Measurements from ENCODE around the gene NBAS.
A peak's percentile ranks its signal among the peaks of the same experiment; 100 is the strongest.

Gene NBAS

GRCh38 chr2:15601681-15602080 is 40.5 kb upstream of the NBAS start:
- Histone ChIP-seq H3K79me2 (ENCODE audit: control insufficient read depth, insufficient read depth, low read length, unreplicated experiment) (no peaks in the 10 kb centered on the region), H3K36me3 (ENCODE audit: insufficient read depth, low read length) (peaks cover 75% of the 10 kb centered on the region), H3K4me1 (ENCODE audit: control insufficient read depth, insufficient read depth, low read length, unreplicated experiment) (no peaks in the 10 kb centered on the region), H3K27ac (ENCODE audit: low read depth, low read length) (no peak overlapping the region), H2AFZ (ENCODE audit: low read length, unreplicated experiment) (no peak overlapping the region), H3K4me3 (ENCODE audit: low read depth, low read length) (no peak overlapping the region), H3K27me3 (ENCODE audit: insufficient read depth, low read length) (no peaks in the 10 kb centered on the region)

- peaks cover 14% of the 10 kb centered on the region for H3K79me2 ChIP-seq (ENCODE audit: control insufficient read depth, insufficient read depth, low read length, unreplicated experiment)
- no peaks in the 10 kb centered on the region for H3K4me1 ChIP-seq (ENCODE audit: control insufficient read depth, insufficient read depth, low read length, unreplicated experiment)
These were observed 38.9 kb upstream of the NBAS start for GRCh38 chr2:15599994-15600393.

GRCh38 chr2:15596968-15597367 is 35.8 kb upstream of the NBAS start:
- Histone ChIP-seq H3K27me3 (ENCODE audit: insufficient read depth, low read length) (no peaks in the 10 kb centered on the region), H3K4me1 (ENCODE audit: control insufficient read depth, insufficient read depth, low read length, unreplicated experiment) (peaks cover 17% of the 10 kb centered on the region), H3K36me3 (ENCODE audit: insufficient read depth, low read length) (peaks cover 48% of the 10 kb centered on the region), H2AFZ (ENCODE audit: low read length, unreplicated experiment) (no peak overlapping the region), H3K27ac (ENCODE audit: low read depth, low read length) (no peak overlapping the region), H3K4me3 (ENCODE audit: low read depth, low read length) (no peak overlapping the region), H3K79me2 (ENCODE audit: control insufficient read depth, insufficient read depth, low read length, unreplicated experiment) (peaks cover 45% of the 10 kb centered on the region)

More at GRCh38 chr2:15599994-15600393, 38.9 kb upstream of the NBAS start:
- H2AFZ ChIP-seq (ENCODE audit: low read length, unreplicated experiment), result no peak overlapping the region
- no peaks in the 10 kb centered on the region for H3K27me3 ChIP-seq (ENCODE audit: insufficient read depth, low read length)
- no peak overlapping the region for H3K4me3 ChIP-seq (ENCODE audit: low read depth, low read length)
- no peak overlapping the region for H3K27ac ChIP-seq (ENCODE audit: low read depth, low read length)
- peaks cover 73% of the 10 kb centered on the region for H3K36me3 ChIP-seq (ENCODE audit: insufficient read depth, low read length)

GRCh38 chr2:15596350-15596749 is 35.2 kb upstream of the NBAS start:
- H3K4me1 ChIP-seq (ENCODE audit: control insufficient read depth, insufficient read depth, low read length, unreplicated experiment), result peaks cover 17% of the 10 kb centered on the region
- no peak overlapping the region for H3K4me3 ChIP-seq (ENCODE audit: low read depth, low read length)
- peaks cover 47% of the 10 kb centered on the region for H3K79me2 ChIP-seq (ENCODE audit: control insufficient read depth, insufficient read depth, low read length, unreplicated experiment)
- no peak overlapping the region for H3K27ac ChIP-seq (ENCODE audit: low read depth, low read length)
- H3K36me3 ChIP-seq (ENCODE audit: insufficient read depth, low read length), result peaks cover 42% of the 10 kb centered on the region
- H3K27me3 ChIP-seq (ENCODE audit: insufficient read depth, low read length), result no peaks in the 10 kb centered on the region
- no peak overlapping the region for H2AFZ ChIP-seq (ENCODE audit: low read length, unreplicated experiment)

GRCh38 chr2:15595936-15596335 is 34.8 kb upstream of the NBAS start:
- Histone ChIP-seq H3K4me1 (ENCODE audit: control insufficient read depth, insufficient read depth, low read length, unreplicated experiment) (peaks cover 17% of the 10 kb centered on the region), H3K79me2 (ENCODE audit: control insufficient read depth, insufficient read depth, low read length, unreplicated experiment) (peaks cover 49% of the 10 kb centered on the region), H3K27me3 (ENCODE audit: insufficient read depth, low read length) (no peaks in the 10 kb centered on the region), H3K36me3 (ENCODE audit: insufficient read depth, low read length) (peaks cover 38% of the 10 kb centered on the region), H3K27ac (ENCODE audit: low read depth, low read length) (no peak overlapping the region), H3K4me3 (ENCODE audit: low read depth, low read length) (no peak overlapping the region), H2AFZ (ENCODE audit: low read length, unreplicated experiment) (no peak overlapping the region)

- Histone ChIP-seq H3K4me3 (ENCODE audit: low read depth, low read length) (no peak overlapping the region), H3K27me3 (ENCODE audit: insufficient read depth, low read length) (no peaks in the 10 kb centered on the region), H3K4me1 (ENCODE audit: control insufficient read depth, insufficient read depth, low read length, unreplicated experiment) (peaks cover 17% of the 10 kb centered on the region), H3K36me3 (ENCODE audit: insufficient read depth, low read length) (peaks cover 38% of the 10 kb centered on the region), H2AFZ (ENCODE audit: low read length, unreplicated experiment) (no peak overlapping the region), H3K27ac (ENCODE audit: low read depth, low read length) (no peak overlapping the region), H3K79me2 (ENCODE audit: control insufficient read depth, insufficient read depth, low read length, unreplicated experiment) (peaks cover 51% of the 10 kb centered on the region)
These were observed 34.3 kb upstream of the NBAS start for GRCh38 chr2:15595342-15595905.

GRCh38 chr2:15594291-15595256 is 33.4 kb upstream of the NBAS start:
- Histone ChIP-seq H3K27ac (ENCODE audit: low read depth, low read length) (no peak overlapping the region), H3K27me3 (ENCODE audit: insufficient read depth, low read length) (no peaks in the 10 kb centered on the region), H3K4me3 (ENCODE audit: low read depth, low read length) (no peak overlapping the region), H3K79me2 (ENCODE audit: control insufficient read depth, insufficient read depth, low read length, unreplicated experiment) (peaks cover 51% of the 10 kb centered on the region), H3K4me1 (ENCODE audit: control insufficient read depth, insufficient read depth, low read length, unreplicated experiment) (peaks cover 17% of the 10 kb centered on the region), H3K36me3 (ENCODE audit: insufficient read depth, low read length) (peaks cover 38% of the 10 kb centered on the region), H2AFZ (ENCODE audit: low read length, unreplicated experiment) (no peak overlapping the region)

- no peaks in the 10 kb centered on the region for H3K27me3 ChIP-seq (ENCODE audit: insufficient read depth, low read length)
- peaks cover 31% of the 10 kb centered on the region for H3K36me3 ChIP-seq (ENCODE audit: insufficient read depth, low read length)
- H2AFZ ChIP-seq (ENCODE audit: low read length, unreplicated experiment), result no peak overlapping the region
- peaks cover 51% of the 10 kb centered on the region for H3K79me2 ChIP-seq (ENCODE audit: control insufficient read depth, insufficient read depth, low read length, unreplicated experiment)
- H3K27ac ChIP-seq (ENCODE audit: low read depth, low read length), result no peak overlapping the region
- peaks cover 17% of the 10 kb centered on the region for H3K4me1 ChIP-seq (ENCODE audit: control insufficient read depth, insufficient read depth, low read length, unreplicated experiment)
- peak overlapping the region; percentile 100 for H3K4me3 ChIP-seq (ENCODE audit: low read depth, low read length)
These were observed 32.2 kb upstream of the NBAS start for GRCh38 chr2:15593327-15593705.

- peaks cover 19% of the 10 kb centered on the region for H3K36me3 ChIP-seq (ENCODE audit: insufficient read depth, low read length)
- H3K27ac ChIP-seq (ENCODE audit: low read depth, low read length), result peak within 1 kb of the TSS; percentile 82
- peaks cover 17% of the 10 kb centered on the region for H3K4me1 ChIP-seq (ENCODE audit: control insufficient read depth, insufficient read depth, low read length, unreplicated experiment)
- H3K79me2 ChIP-seq (ENCODE audit: control insufficient read depth, insufficient read depth, low read length, unreplicated experiment), result peaks cover 51% of the 10 kb centered on the region
- no peaks in the 10 kb centered on the region for H3K27me3 ChIP-seq (ENCODE audit: insufficient read depth, low read length)
- H2AFZ ChIP-seq (ENCODE audit: low read length, unreplicated experiment), result peak within 1 kb of the TSS; percentile 91
- peak within 1 kb of the TSS; percentile 100 for H3K4me3 ChIP-seq (ENCODE audit: low read depth, low read length)
These were observed 30.7 kb upstream of the NBAS start, which contains the start of gene DDX1 for GRCh38 chr2:15591692-15592463. Gene DDX1 (plus strand): TSS chr2:15591868. CDS start chr2:15591934, 66 bp downstream.

- peak overlapping the region; percentile 82 for H3K27ac ChIP-seq (ENCODE audit: low read depth, low read length)
- H3K4me1 ChIP-seq (ENCODE audit: control insufficient read depth, insufficient read depth, low read length, unreplicated experiment), result peaks cover 17% of the 10 kb centered on the region
- no peaks in the 10 kb centered on the region for H3K27me3 ChIP-seq (ENCODE audit: insufficient read depth, low read length)
- peaks cover 14% of the 10 kb centered on the region for H3K36me3 ChIP-seq (ENCODE audit: insufficient read depth, low read length)
- peak overlapping the region; percentile 87 for H2AFZ ChIP-seq (ENCODE audit: low read length, unreplicated experiment)
- H3K4me3 ChIP-seq (ENCODE audit: low read depth, low read length), result peak overlapping the region; percentile 100
- peaks cover 49% of the 10 kb centered on the region for H3K79me2 ChIP-seq (ENCODE audit: control insufficient read depth, insufficient read depth, low read length, unreplicated experiment)
These were observed 30.2 kb upstream of the NBAS start for GRCh38 chr2:15591373-15591691.

Measured in ACC112 (cell line).